WTC11 (cell line): Measurements from ENCODE around the gene MIDN. TPM values are rescaled to one million over a fixed set of nuclear protein-coding genes. Genes with fewer than 3 reads are reported as not detected.

Experiments
- ATF1 ChIP-seq: sonication (generic); formaldehyde crosslinking; IDR thresholded peaks from 2 replicates; pipeline ENCODE4 v1.8.1; 2023; ENCODE audit warnings: mild to moderate bottlenecking, moderate library complexity, missing genetic modification reagents
- EMX1 ChIP-seq: fragments of 250-450 bp; sonication (Bioruptor Pico); IDR thresholded peaks from 2 replicates; pipeline ENCODE4 v1.8.0; 2021; ENCODE audit warnings: mild to moderate bottlenecking
- FOXJ3 ChIP-seq: sonication (generic); formaldehyde crosslinking; IDR thresholded peaks from 2 replicates; pipeline ENCODE4 v1.9.0; 2021; ENCODE audit warnings: missing genetic modification reagents, mild to moderate bottlenecking, borderline replicate concordance
- FOXK1 ChIP-seq: sonication (generic); formaldehyde crosslinking; IDR thresholded peaks from 2 replicates; pipeline ENCODE4 v1.8.0; 2022; ENCODE audit warnings: mild to moderate bottlenecking, moderate library complexity, missing genetic modification reagents
- FOXP1 ChIP-seq: sonication (generic); formaldehyde crosslinking; IDR thresholded peaks from 2 replicates; pipeline ENCODE4 v1.8.0; 2022; ENCODE audit warnings: missing genetic modification reagents, mild to moderate bottlenecking, moderate library complexity, borderline replicate concordance
- JUN ChIP-seq: sonication (generic); formaldehyde crosslinking; IDR thresholded peaks from 2 replicates; pipeline ENCODE4 v1.8.0; 2023; ENCODE audit warnings: mild to moderate bottlenecking, missing genetic modification reagents
- NFE2L1 ChIP-seq: sonication (generic); formaldehyde crosslinking; IDR thresholded peaks from 2 replicates; pipeline ENCODE4 v1.8.1; 2023; ENCODE audit warnings: missing genetic modification reagents
- NFYB ChIP-seq: sonication (generic); formaldehyde crosslinking; conservative IDR thresholded peaks from 2 replicates; pipeline ENCODE4 v1.8.0; 2022; ENCODE audit warnings: low read depth, missing genetic modification reagents
- ZNF121 ChIP-seq: sonication (generic); formaldehyde crosslinking; IDR thresholded peaks from 2 replicates; pipeline ENCODE4 v1.8.0; 2023; ENCODE audit warnings: missing genetic modification reagents
- ZNF263 ChIP-seq: sonication (generic); formaldehyde crosslinking; IDR thresholded peaks from 2 replicates; pipeline ENCODE4 v1.8.1; 2022; ENCODE audit warnings: low read depth, mild to moderate bottlenecking, moderate library complexity, missing genetic modification reagents
- ZNF423 ChIP-seq: fragments of 250-450 bp; sonication (Bioruptor Pico); IDR thresholded peaks from 2 replicates; pipeline ENCODE4 v2.1.2; 2022; ENCODE audit warnings: mild to moderate bottlenecking, moderate library complexity
- total RNA-seq: library from RNA; stranded (reverse); gene quantifications from 3 replicates; pipeline ENCODE4 v1.2.3, GENCODE V29; 2021
- TF ChIP-seq, protein P1 (sequence below): sonication (generic); formaldehyde crosslinking; IDR thresholded peaks from 2 replicates; pipeline ENCODE4 v1.8.0; 2023; ENCODE audit warnings: missing genetic modification reagents, mild to moderate bottlenecking, borderline replicate concordance
- TF ChIP-seq, protein P2 (sequence below): sonication (generic); formaldehyde crosslinking; IDR thresholded peaks from 2 replicates; pipeline ENCODE4 v1.8.0; 2022; ENCODE audit warnings: mild to moderate bottlenecking, missing genetic modification reagents
- TF ChIP-seq, protein P3 (sequence below): sonication (generic); formaldehyde crosslinking; conservative IDR thresholded peaks from 2 replicates; pipeline ENCODE4 v1.8.1; 2022; ENCODE audit warnings: mild to moderate bottlenecking, missing genetic modification reagents
- TF ChIP-seq, protein P4 (sequence below): sonication (generic); formaldehyde crosslinking; IDR thresholded peaks from 2 replicates; pipeline ENCODE4 v1.8.0; 2023; ENCODE audit warnings: mild to moderate bottlenecking, missing genetic modification reagents
- TF ChIP-seq, protein P5 (sequence below): fragments of 250-450 bp; sonication (Bioruptor Pico); IDR thresholded peaks from 2 replicates; pipeline ENCODE4 v1.9.0; 2021; ENCODE audit warnings: moderate library complexity, mild to moderate bottlenecking, inconsistent platforms, borderline replicate concordance
- TF ChIP-seq, protein P6 (sequence below): sonication (generic); formaldehyde crosslinking; conservative IDR thresholded peaks from 2 replicates; pipeline ENCODE4 v1.8.1; 2023; ENCODE audit warnings: mild to moderate bottlenecking, low read depth, missing genetic modification reagents, moderate library complexity
- TF ChIP-seq, protein P7 (sequence below): sonication (generic); formaldehyde crosslinking; IDR thresholded peaks from 2 replicates; pipeline ENCODE4 v1.8.0; 2022; ENCODE audit warnings: mild to moderate bottlenecking, missing genetic modification reagents
- TF ChIP-seq, protein P8 (sequence below): sonication (generic); formaldehyde crosslinking; IDR thresholded peaks from 2 replicates; pipeline ENCODE4 v1.8.0; 2022; ENCODE audit warnings: mild to moderate bottlenecking, missing genetic modification reagents
- TF ChIP-seq, protein P9 (sequence below): sonication (generic); formaldehyde crosslinking; IDR thresholded peaks from 2 replicates; pipeline ENCODE4 v1.8.1; 2023; ENCODE audit warnings: mild to moderate bottlenecking, missing genetic modification reagents

MIDN gene
- total RNA-seq, 1 experiment from 2014 or later, result 189 TPM

DNA sequence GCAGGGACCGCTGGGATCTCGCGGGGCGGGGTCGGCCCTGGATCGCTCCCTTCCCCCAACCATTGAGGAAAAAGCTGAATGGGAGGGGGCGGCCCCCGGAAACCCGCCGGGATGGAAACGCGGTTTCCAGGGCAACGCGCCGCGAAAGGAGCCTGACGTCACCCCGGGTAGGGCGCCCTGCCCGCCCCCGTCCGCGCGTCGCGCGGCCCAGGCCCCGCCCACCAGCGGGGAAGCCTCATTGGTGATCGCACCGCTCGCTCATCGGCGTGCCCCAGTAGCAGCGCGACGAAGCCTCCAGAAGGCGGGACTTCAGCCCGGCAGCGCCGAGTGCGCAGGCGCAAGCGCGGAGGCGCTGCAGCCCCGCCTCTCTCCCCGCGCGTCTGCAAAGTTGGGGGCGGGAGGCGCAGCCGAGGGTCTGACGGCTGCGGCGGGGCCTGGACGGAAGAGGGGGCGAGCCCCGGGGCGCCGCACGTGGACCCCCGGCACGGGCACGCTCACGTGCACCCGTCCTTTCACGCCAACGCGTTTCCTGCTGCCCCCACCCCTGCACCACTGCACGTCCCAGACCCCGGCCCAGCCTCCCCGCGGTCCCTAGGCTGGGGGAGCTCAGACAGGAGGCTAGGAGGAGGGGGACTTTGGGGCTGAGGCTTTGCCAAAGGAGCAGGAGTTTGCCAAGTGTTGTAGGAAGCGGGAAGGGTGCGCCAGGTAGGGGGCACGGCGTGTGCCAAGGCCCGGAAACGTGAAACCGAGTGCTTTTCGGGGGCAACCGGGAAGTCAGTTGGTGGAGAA lies 12.6 kb downstream of the MIDN start (continued):
- TF ChIP-seq, protein P1, sequence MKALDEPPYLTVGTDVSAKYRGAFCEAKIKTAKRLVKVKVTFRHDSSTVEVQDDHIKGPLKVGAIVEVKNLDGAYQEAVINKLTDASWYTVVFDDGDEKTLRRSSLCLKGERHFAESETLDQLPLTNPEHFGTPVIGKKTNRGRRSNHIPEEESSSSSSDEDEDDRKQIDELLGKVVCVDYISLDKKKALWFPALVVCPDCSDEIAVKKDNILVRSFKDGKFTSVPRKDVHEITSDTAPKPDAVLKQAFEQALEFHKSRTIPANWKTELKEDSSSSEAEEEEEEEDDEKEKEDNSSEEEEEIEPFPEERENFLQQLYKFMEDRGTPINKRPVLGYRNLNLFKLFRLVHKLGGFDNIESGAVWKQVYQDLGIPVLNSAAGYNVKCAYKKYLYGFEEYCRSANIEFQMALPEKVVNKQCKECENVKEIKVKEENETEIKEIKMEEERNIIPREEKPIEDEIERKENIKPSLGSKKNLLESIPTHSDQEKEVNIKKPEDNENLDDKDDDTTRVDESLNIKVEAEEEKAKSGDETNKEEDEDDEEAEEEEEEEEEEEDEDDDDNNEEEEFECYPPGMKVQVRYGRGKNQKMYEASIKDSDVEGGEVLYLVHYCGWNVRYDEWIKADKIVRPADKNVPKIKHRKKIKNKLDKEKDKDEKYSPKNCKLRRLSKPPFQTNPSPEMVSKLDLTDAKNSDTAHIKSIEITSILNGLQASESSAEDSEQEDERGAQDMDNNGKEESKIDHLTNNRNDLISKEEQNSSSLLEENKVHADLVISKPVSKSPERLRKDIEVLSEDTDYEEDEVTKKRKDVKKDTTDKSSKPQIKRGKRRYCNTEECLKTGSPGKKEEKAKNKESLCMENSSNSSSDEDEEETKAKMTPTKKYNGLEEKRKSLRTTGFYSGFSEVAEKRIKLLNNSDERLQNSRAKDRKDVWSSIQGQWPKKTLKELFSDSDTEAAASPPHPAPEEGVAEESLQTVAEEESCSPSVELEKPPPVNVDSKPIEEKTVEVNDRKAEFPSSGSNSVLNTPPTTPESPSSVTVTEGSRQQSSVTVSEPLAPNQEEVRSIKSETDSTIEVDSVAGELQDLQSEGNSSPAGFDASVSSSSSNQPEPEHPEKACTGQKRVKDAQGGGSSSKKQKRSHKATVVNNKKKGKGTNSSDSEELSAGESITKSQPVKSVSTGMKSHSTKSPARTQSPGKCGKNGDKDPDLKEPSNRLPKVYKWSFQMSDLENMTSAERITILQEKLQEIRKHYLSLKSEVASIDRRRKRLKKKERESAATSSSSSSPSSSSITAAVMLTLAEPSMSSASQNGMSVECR (CRISPR knock-in tag), result peak; percentile 49; the same call in 1 of the 2 replicates
- TF ChIP-seq, protein P2, sequence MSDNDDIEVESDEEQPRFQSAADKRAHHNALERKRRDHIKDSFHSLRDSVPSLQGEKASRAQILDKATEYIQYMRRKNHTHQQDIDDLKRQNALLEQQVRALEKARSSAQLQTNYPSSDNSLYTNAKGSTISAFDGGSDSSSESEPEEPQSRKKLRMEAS (CRISPR knock-in tag), result peak; percentile 72
- no peak for TF ChIP-seq EMX1 (CRISPR knock-in tag)
- TF ChIP-seq, protein P3, sequence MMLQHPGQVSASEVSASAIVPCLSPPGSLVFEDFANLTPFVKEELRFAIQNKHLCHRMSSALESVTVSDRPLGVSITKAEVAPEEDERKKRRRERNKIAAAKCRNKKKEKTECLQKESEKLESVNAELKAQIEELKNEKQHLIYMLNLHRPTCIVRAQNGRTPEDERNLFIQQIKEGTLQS (CRISPR knock-in tag), result no peak
- TF ChIP-seq FOXK1 (CRISPR knock-in tag), result no peak
- TF ChIP-seq NFYB (CRISPR knock-in tag), result peak; percentile 95
- TF ChIP-seq, protein P4, sequence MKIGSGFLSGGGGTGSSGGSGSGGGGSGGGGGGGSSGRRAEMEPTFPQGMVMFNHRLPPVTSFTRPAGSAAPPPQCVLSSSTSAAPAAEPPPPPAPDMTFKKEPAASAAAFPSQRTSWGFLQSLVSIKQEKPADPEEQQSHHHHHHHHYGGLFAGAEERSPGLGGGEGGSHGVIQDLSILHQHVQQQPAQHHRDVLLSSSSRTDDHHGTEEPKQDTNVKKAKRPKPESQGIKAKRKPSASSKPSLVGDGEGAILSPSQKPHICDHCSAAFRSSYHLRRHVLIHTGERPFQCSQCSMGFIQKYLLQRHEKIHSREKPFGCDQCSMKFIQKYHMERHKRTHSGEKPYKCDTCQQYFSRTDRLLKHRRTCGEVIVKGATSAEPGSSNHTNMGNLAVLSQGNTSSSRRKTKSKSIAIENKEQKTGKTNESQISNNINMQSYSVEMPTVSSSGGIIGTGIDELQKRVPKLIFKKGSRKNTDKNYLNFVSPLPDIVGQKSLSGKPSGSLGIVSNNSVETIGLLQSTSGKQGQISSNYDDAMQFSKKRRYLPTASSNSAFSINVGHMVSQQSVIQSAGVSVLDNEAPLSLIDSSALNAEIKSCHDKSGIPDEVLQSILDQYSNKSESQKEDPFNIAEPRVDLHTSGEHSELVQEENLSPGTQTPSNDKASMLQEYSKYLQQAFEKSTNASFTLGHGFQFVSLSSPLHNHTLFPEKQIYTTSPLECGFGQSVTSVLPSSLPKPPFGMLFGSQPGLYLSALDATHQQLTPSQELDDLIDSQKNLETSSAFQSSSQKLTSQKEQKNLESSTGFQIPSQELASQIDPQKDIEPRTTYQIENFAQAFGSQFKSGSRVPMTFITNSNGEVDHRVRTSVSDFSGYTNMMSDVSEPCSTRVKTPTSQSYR, result no peak
- TF ChIP-seq ZNF423 (CRISPR knock-in tag), result no peak
- TF ChIP-seq FOXP1, result 0 out of 2 replicates have a peak, but pooled peaks have one; percentile 44
- no peak for TF ChIP-seq ZNF263 (CRISPR knock-in tag)
- no peak for TF ChIP-seq NFE2L1
- no peak for TF ChIP-seq JUN
- TF ChIP-seq, protein P5, sequence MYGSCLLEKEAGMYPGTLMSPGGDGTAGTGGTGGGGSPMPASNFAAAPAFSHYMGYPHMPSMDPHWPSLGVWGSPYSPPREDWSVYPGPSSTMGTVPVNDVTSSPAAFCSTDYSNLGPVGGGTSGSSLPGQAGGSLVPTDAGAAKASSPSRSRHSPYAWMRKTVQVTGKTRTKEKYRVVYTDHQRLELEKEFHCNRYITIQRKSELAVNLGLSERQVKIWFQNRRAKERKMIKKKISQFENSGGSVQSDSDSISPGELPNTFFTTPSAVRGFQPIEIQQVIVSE (CRISPR knock-in tag), result no peak; the same call in 1 of the 2 replicates
- TF ChIP-seq ATF1 (CRISPR knock-in tag), result no peak
- no peak for TF ChIP-seq FOXJ3
- TF ChIP-seq, protein P6, sequence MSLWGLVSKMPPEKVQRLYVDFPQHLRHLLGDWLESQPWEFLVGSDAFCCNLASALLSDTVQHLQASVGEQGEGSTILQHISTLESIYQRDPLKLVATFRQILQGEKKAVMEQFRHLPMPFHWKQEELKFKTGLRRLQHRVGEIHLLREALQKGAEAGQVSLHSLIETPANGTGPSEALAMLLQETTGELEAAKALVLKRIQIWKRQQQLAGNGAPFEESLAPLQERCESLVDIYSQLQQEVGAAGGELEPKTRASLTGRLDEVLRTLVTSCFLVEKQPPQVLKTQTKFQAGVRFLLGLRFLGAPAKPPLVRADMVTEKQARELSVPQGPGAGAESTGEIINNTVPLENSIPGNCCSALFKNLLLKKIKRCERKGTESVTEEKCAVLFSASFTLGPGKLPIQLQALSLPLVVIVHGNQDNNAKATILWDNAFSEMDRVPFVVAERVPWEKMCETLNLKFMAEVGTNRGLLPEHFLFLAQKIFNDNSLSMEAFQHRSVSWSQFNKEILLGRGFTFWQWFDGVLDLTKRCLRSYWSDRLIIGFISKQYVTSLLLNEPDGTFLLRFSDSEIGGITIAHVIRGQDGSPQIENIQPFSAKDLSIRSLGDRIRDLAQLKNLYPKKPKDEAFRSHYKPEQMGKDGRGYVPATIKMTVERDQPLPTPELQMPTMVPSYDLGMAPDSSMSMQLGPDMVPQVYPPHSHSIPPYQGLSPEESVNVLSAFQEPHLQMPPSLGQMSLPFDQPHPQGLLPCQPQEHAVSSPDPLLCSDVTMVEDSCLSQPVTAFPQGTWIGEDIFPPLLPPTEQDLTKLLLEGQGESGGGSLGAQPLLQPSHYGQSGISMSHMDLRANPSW, result no peak
- TF ChIP-seq, protein P7, sequence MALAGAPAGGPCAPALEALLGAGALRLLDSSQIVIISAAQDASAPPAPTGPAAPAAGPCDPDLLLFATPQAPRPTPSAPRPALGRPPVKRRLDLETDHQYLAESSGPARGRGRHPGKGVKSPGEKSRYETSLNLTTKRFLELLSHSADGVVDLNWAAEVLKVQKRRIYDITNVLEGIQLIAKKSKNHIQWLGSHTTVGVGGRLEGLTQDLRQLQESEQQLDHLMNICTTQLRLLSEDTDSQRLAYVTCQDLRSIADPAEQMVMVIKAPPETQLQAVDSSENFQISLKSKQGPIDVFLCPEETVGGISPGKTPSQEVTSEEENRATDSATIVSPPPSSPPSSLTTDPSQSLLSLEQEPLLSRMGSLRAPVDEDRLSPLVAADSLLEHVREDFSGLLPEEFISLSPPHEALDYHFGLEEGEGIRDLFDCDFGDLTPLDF (CRISPR knock-in tag), result no peak
- TF ChIP-seq, protein P8, sequence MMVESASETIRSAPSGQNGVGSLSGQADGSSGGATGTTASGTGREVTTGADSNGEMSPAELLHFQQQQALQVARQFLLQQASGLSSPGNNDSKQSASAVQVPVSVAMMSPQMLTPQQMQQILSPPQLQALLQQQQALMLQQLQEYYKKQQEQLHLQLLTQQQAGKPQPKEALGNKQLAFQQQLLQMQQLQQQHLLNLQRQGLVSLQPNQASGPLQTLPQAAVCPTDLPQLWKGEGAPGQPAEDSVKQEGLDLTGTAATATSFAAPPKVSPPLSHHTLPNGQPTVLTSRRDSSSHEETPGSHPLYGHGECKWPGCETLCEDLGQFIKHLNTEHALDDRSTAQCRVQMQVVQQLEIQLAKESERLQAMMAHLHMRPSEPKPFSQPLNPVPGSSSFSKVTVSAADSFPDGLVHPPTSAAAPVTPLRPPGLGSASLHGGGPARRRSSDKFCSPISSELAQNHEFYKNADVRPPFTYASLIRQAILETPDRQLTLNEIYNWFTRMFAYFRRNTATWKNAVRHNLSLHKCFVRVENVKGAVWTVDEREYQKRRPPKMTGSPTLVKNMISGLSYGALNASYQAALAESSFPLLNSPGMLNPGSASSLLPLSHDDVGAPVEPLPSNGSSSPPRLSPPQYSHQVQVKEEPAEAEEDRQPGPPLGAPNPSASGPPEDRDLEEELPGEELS (CRISPR knock-in tag), result peak; percentile 37; the same call in 1 of the 2 replicates
- TF ChIP-seq, protein P9, sequence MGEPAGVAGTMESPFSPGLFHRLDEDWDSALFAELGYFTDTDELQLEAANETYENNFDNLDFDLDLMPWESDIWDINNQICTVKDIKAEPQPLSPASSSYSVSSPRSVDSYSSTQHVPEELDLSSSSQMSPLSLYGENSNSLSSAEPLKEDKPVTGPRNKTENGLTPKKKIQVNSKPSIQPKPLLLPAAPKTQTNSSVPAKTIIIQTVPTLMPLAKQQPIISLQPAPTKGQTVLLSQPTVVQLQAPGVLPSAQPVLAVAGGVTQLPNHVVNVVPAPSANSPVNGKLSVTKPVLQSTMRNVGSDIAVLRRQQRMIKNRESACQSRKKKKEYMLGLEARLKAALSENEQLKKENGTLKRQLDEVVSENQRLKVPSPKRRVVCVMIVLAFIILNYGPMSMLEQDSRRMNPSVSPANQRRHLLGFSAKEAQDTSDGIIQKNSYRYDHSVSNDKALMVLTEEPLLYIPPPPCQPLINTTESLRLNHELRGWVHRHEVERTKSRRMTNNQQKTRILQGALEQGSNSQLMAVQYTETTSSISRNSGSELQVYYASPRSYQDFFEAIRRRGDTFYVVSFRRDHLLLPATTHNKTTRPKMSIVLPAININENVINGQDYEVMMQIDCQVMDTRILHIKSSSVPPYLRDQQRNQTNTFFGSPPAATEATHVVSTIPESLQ (CRISPR knock-in tag), result no peak
- TF ChIP-seq ZNF121 (CRISPR knock-in tag), result no peak
